Measurements from ENCODE around the gene SLC25A1.

- TF ChIP-seq, protein P1, sequence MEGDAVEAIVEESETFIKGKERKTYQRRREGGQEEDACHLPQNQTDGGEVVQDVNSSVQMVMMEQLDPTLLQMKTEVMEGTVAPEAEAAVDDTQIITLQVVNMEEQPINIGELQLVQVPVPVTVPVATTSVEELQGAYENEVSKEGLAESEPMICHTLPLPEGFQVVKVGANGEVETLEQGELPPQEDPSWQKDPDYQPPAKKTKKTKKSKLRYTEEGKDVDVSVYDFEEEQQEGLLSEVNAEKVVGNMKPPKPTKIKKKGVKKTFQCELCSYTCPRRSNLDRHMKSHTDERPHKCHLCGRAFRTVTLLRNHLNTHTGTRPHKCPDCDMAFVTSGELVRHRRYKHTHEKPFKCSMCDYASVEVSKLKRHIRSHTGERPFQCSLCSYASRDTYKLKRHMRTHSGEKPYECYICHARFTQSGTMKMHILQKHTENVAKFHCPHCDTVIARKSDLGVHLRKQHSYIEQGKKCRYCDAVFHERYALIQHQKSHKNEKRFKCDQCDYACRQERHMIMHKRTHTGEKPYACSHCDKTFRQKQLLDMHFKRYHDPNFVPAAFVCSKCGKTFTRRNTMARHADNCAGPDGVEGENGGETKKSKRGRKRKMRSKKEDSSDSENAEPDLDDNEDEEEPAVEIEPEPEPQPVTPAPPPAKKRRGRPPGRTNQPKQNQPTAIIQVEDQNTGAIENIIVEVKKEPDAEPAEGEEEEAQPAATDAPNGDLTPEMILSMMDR (IDR thresholded peaks at IDR 0.05; ENCODE audit: poor library complexity), result no peak
- TF ChIP-seq EZH2 (IDR thresholded peaks at IDR 0.05; ENCODE audit: borderline replicate concordance), result no peak
These were observed 4.1 kb upstream of the SLC25A1 start for GRCh38 chr22:19182472-19183157.
